K562 (cell line): ENCODE data around the gene BLOC1S4. TPM values are rescaled to one million over a fixed set of nuclear protein-coding genes. Genes with fewer than 3 reads are reported as not detected.

Source experiments
- CBX5 ChIP-seq: IDR thresholded peaks from 2 replicates; pipeline ENCODE4 v1.6.1; 2014; ENCODE audit warnings: low read depth, borderline replicate concordance
- CHD4 ChIP-seq: fragments of 200-600 bp; sonication (generic); IDR thresholded peaks from 3 replicates; pipeline ENCODE4 v1.6.1; 2012; ENCODE audit warnings: low read depth, mild to moderate bottlenecking, mixed read lengths, low read length, inconsistent platforms; ENCODE audit not compliant: insufficient read depth, insufficient replicate concordance, poor library complexity, severe bottlenecking
- CREBBP ChIP-seq: IDR thresholded peaks from one replicate; pipeline ENCODE4 v1.6.1; 2012; ENCODE audit warnings: low read depth, mild to moderate bottlenecking, control low read depth, inconsistent platforms, low read length
- HNRNPK ChIP-seq: fragments of 200-400 bp; formaldehyde crosslinking; IDR thresholded peaks from one replicate; pipeline ENCODE4 v1.6.1; 2018; ENCODE audit warnings: mild to moderate bottlenecking, low read depth, low read length; ENCODE audit not compliant: poor library complexity, severe bottlenecking
- HNRNPL ChIP-seq: fragments of 200-400 bp; formaldehyde crosslinking; IDR thresholded peaks from 2 replicates; pipeline ENCODE4 v1.6.1; 2017; ENCODE audit warnings: low read depth, mild to moderate bottlenecking, low read length
- MEF2D ChIP-seq: conservative IDR thresholded peaks from 2 replicates; pipeline ENCODE4 v1.6.1; 2016; ENCODE audit warnings: low read depth, missing genetic modification characterization, missing compliant biosample characterization
- NFE2L1 ChIP-seq: fragments of 450-650 bp; IDR thresholded peaks from 2 replicates; pipeline ENCODE4 v1.6.1; 2016; ENCODE audit warnings: missing genetic modification characterization, low read depth, mild to moderate bottlenecking, missing compliant biosample characterization, moderate library complexity, borderline replicate concordance
- POLR2B ChIP-seq: fragments of 450-650 bp; IDR thresholded peaks from 2 replicates; pipeline ENCODE4 v1.6.1; 2018; ENCODE audit warnings: low read depth; ENCODE audit not compliant: partially characterized antibody
- SAP30 ChIP-seq: fragments of 200-600 bp; sonication (generic); IDR thresholded peaks from 2 replicates; pipeline ENCODE4 v1.6.1; 2012; ENCODE audit warnings: borderline replicate concordance, low read depth, mild to moderate bottlenecking, moderate library complexity, low read length, control low read depth, inconsistent platforms; ENCODE audit not compliant: insufficient read depth, poor library complexity, severe bottlenecking
- YBX1 ChIP-seq: fragments of 450-650 bp; IDR thresholded peaks from 2 replicates; pipeline ENCODE4 v1.7.1; 2016; ENCODE audit warnings: mild to moderate bottlenecking
- ZNF507 ChIP-seq: conservative IDR thresholded peaks from 2 replicates; pipeline ENCODE4 v1.6.1; 2017; ENCODE audit warnings: missing genetic modification characterization, missing compliant biosample characterization
- polyA plus RNA-seq, 8 experiments: library from polyadenylated mRNA; depleted of rRNA in 4 of 8; stranded (reverse) in 5 of 8; unstranded in 3 of 8; fragments of >200 nt; fragmentation: Nextera tagmentation in 2 of 8; fragmentation: Illumina TruSeq in 1 of 8; extraction: Ambion mirVana in 2 of 8; extraction: Trizol in 1 of 8; gene quantifications; 2 replicates each; pipeline versions ENCODE4 v1.2.1 to v1.2.3, GENCODE V29; 2011 to 2014; ENCODE audit warnings: inconsistent platforms in 1 of 8, missing spikeins in 1 of 8
- total RNA-seq, 7 experiments: library from RNA; depleted of rRNA in 6 of 7; stranded (reverse); fragments of >200 nt in 6 of 7; fragmentation: Illumina TruSeq in 2 of 7; extraction: Trizol in 2 of 7; gene quantifications; 2 replicates each; pipeline versions ENCODE4 v1.2.1 to v1.2.3, GENCODE V29; 2011 to 2021; ENCODE audit warnings: low replicate concordance in 1 of 7
- TF ChIP-seq, protein P1 (sequence below): fragments of 450-650 bp; formaldehyde crosslinking; IDR thresholded peaks from 2 replicates; pipeline ENCODE4 v1.4.0; 2022; ENCODE audit warnings: missing genetic modification characterization
- TF ChIP-seq, protein P2 (sequence below): fragments of 450-650 bp; formaldehyde crosslinking; IDR thresholded peaks from 2 replicates; pipeline ENCODE4 v1.4.0; 2020; ENCODE audit warnings: mild to moderate bottlenecking, moderate library complexity
- TF ChIP-seq, protein P3 (sequence below): fragments of 250-450 bp; sonication (Bioruptor Pico); IDR thresholded peaks from 2 replicates; pipeline ENCODE4 v1.4.0; 2020
- TF ChIP-seq, protein P4 (sequence below): sonication (generic); formaldehyde crosslinking; IDR thresholded peaks from 2 replicates; pipeline ENCODE4 v1.5.0; 2020; ENCODE audit warnings: missing genetic modification reagents
- TF ChIP-seq, protein P5 (sequence below): fragments of 250-450 bp; sonication (Bioruptor Pico); IDR thresholded peaks from 2 replicates; pipeline ENCODE4 v1.5.0; 2021

The BLOC1S4 gene
- total and polyA plus RNA-seq, 9 of the 15 experiments (the other 6 are each of a cell fraction or from before 2014, with no cell fraction given): 3.1 to 31.6 (median 11.2) TPM

DNA sequence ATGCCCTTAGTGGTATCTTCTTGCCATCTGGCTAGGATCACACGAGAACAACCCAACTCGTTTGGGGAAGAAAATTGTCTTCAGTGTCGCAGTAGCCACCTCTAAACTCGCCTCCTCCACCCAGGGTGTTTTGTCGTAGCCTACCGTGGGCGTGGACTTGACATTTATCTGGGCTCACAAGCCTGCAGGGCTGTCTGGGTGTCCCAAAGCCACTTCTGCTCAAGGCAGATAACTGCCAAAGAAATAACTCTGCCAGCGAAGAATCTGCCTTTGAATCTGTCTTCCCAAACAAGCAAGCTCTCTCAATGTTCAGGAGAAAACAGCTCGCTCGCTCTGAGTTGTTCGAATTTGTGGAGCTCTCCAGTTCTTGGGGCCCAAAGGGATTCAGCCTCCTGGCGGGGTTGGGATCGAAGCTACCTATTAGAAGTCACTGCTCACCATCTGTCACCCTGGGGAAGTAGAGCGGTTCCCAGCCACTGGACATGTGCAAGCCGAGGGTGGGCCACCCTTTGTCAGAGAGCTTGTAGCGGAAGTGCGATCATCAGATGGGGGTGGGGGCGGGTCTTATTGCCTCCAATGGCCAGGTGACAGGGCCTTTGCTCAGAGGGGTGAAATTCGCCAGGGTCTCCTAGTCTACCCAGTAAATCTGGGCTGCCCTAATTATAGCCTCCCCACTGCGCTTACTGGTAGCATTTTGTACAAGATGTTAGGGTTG, 14.8 kb downstream of the BLOC1S4 start (continued):
- TF ChIP-seq CHD4: no peak
- TF ChIP-seq MEF2D (tag): peak; percentile 64
- no peak for TF ChIP-seq NFE2L1
- TF ChIP-seq SAP30: peak; percentile 50
- peak; percentile 60 for TF ChIP-seq POLR2B
- TF ChIP-seq, protein P1, sequence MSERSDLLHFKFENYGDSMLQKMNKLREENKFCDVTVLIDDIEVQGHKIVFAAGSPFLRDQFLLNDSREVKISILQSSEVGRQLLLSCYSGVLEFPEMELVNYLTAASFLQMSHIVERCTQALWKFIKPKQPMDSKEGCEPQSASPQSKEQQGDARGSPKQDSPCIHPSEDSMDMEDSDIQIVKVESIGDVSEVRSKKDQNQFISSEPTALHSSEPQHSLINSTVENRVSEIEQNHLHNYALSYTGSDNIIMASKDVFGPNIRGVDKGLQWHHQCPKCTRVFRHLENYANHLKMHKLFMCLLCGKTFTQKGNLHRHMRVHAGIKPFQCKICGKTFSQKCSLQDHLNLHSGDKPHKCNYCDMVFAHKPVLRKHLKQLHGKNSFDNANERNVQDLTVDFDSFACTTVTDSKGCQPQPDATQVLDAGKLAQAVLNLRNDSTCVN (CRISPR knock-in tag): no peak
- TF ChIP-seq ZNF507: no peak
- TF ChIP-seq HNRNPL: no peak
- TF ChIP-seq, protein P2, sequence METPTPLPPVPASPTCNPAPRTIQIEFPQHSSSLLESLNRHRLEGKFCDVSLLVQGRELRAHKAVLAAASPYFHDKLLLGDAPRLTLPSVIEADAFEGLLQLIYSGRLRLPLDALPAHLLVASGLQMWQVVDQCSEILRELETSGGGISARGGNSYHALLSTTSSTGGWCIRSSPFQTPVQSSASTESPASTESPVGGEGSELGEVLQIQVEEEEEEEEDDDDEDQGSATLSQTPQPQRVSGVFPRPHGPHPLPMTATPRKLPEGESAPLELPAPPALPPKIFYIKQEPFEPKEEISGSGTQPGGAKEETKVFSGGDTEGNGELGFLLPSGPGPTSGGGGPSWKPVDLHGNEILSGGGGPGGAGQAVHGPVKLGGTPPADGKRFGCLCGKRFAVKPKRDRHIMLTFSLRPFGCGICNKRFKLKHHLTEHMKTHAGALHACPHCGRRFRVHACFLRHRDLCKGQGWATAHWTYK (CRISPR knock-in tag): no peak; the same call in 1 of the 2 replicates
- TF ChIP-seq, protein P3, sequence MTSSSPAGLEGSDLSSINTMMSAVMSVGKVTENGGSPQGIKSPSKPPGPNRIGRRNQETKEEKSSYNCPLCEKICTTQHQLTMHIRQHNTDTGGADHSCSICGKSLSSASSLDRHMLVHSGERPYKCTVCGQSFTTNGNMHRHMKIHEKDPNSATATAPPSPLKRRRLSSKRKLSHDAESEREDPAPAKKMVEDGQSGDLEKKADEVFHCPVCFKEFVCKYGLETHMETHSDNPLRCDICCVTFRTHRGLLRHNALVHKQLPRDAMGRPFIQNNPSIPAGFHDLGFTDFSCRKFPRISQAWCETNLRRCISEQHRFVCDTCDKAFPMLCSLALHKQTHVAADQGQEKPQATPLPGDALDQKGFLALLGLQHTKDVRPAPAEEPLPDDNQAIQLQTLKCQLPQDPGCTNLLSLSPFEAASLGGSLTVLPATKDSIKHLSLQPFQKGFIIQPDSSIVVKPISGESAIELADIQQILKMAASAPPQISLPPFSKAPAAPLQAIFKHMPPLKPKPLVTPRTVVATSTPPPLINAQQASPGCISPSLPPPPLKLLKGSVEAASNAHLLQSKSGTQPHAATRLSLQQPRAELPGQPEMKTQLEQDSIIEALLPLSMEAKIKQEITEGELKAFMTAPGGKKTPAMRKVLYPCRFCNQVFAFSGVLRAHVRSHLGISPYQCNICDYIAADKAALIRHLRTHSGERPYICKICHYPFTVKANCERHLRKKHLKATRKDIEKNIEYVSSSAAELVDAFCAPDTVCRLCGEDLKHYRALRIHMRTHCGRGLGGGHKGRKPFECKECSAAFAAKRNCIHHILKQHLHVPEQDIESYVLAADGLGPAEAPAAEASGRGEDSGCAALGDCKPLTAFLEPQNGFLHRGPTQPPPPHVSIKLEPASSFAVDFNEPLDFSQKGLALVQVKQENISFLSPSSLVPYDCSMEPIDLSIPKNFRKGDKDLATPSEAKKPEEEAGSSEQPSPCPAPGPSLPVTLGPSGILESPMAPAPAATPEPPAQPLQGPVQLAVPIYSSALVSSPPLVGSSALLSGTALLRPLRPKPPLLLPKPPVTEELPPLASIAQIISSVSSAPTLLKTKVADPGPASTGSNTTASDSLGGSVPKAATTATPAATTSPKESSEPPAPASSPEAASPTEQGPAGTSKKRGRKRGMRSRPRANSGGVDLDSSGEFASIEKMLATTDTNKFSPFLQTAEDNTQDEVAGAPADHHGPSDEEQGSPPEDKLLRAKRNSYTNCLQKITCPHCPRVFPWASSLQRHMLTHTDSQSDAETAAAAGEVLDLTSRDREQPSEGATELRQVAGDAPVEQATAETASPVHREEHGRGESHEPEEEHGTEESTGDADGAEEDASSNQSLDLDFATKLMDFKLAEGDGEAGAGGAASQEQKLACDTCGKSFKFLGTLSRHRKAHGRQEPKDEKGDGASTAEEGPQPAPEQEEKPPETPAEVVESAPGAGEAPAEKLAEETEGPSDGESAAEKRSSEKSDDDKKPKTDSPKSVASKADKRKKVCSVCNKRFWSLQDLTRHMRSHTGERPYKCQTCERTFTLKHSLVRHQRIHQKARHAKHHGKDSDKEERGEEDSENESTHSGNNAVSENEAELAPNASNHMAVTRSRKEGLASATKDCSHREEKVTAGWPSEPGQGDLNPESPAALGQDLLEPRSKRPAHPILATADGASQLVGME (CRISPR knock-in tag): no peak
- no peak for TF ChIP-seq CBX5
- TF ChIP-seq CREBBP: no peak
- no peak for TF ChIP-seq HNRNPK
- TF ChIP-seq, protein P4, sequence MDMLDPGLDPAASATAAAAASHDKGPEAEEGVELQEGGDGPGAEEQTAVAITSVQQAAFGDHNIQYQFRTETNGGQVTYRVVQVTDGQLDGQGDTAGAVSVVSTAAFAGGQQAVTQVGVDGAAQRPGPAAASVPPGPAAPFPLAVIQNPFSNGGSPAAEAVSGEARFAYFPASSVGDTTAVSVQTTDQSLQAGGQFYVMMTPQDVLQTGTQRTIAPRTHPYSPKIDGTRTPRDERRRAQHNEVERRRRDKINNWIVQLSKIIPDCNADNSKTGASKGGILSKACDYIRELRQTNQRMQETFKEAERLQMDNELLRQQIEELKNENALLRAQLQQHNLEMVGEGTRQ (CRISPR knock-in tag): no peak
- no peak for TF ChIP-seq YBX1
- TF ChIP-seq, protein P5, sequence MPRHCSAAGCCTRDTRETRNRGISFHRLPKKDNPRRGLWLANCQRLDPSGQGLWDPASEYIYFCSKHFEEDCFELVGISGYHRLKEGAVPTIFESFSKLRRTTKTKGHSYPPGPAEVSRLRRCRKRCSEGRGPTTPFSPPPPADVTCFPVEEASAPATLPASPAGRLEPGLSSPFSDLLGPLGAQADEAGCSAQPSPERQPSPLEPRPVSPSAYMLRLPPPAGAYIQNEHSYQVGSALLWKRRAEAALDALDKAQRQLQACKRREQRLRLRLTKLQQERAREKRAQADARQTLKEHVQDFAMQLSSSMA (CRISPR knock-in tag): no peak
